ENCODE data around the gene OPCML.

OPCML gene

GRCh38 chr11:132913295-132913694 is 619.0 kb downstream of the OPCML start:
- DNase-seq, result no peak

DNA sequence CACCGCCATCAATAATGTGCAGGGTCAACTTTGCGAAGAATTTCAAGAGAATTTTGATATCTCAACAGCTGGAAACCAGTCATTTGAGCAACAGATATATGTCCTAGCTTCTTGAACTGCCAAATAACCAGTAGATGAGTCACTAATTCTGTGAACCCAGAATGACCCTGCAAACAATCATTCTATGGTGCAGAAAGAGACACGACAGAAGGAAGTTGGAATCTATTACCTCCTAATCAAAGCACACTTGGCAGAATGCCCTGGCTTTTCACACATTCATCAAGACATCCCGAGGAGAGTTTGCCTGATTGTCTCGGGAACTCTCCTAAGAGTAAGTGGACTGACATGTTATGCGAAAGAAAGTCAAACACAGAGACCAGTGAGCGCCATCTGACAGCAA is 621.1 kb downstream of the OPCML start:
- DNase-seq, result no peak

DNA sequence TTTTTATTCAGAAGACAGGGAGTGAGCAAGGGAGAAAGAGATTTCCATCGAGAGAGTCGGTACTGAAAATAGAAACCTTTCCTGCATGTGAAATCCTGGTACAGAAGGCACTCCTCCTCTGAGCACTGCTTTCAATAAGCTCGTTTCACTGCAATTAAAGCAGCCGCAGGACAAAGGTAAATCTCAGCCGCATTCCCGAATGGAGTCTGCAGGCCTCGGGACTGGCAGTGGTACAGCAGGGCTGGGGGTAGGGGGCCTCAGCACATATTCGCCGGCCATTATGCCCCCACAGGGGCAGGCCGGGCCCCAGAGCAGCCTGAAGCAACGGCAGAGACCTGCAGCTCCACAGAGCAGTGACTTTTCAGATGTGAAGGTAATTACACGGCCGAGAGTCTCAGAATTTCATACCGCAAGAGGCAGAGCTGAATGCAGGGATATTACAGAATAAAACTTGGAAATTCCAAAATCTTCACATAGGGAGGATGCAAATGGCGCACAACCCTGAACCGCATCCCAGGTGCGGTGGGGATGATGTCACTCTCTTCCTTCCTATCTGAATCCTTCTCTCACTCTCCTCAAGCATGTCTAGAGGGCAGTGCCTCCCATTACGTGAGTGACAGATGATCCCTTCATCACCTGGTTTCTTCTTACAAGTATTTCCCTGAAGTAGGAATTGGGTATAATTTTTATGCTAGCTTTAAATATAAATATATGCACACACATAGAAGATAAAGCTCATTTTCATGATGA is 622.1 kb downstream of the OPCML start:
- DNase-seq, result no peak

DNA sequence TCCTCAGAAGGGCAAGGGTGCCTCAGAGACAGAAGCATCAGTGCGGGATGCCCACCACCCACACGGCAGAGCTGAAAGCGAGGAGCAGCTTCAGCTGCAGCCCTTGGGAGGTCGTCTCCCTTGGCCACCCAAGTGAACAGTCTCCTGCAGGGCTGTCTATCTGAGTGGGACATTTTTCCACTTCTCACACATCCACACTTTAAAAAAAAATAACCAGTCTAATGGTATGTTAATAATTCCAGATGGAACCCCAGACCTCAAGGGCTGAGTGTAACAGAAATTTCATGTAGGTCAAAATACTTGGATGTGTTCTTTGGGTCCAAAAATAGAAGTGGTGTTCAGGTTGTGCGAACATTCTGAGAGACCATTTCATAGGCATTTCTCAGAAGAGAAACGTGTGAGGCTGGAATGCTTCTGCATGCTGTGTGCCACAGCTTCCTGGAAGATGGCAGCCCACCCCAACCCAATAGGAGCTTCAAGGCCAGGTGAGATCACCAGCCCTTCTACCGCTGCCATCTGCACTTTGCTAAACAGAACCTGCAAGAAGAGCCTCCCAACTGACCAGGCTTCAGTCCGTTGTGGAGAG is 623.2 kb downstream of the OPCML start:
- no peak for DNase-seq

DNA sequence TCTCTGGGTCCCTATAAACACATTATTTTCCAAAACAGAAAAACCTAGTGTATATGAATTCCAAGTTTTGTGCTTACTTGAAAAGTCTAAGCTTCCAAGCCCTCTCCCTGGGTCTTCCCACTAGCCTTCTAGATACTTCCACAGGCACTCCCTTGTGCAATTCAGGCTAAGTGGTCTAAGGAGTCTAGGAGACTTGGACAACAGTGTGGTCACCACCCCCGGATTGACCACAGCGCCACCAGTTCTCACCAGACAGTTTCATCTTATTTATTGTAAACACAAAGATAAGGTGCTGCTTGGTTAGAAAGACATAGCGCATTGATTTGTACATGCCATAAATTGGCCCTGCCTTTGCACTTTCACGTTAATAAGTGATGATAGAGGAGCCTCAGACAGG is 623.9 kb downstream of the OPCML start:
- DNase-seq, result no peak

DNA sequence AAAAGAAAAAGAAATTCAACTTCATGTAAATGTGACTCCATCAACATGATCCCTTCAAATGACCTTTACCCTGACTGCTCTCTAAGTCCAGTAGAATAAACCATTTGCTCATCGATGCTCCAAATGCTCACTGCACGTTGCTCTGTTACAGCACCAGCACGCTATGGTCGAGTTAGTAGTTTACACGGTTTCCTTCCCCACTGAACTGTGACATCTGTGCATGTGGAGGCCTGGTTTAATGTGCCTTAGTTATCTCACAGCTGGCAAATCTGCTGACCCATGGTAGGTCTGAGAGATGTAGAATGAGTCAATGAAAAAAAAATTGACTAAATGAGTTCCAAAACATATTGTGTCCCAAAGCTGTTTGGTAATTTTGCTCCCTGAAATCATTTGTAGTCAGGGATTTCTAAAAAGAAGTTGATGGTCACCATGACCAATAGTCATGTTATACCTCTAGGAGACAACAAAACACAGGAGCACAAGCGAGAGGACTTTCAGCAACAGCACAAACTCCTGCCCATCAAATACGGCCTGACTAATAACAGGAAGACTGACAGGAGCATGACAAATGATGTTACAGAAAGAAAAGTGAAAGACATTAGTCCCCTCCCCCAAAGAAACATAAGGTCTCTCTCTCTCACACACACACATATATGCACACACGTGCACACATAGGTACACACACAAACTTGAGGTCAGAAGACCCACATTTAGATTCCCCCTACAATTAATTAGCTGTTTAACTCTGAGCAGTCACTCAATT is 624.5 kb downstream of the OPCML start:
- DNase-seq, result no peak

DNA sequence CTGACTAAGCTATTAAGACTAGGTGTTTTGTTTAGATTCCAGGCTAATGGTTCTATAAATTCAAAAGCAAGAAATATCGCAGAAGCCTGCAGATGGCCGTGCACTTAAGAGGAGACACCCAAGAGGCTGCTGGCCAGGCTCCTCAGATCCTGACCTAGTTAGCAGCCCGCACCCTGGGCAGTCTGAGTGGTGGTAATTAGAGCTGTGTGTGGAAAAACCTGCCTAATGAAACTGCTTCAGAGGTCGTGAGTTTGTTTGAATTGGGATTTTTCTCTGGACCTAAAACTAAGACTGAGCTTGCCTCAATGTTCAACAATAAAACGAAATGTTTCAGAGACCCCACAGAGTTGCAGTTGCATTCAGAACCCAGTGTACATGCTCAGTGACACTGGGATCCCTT is 627.7 kb downstream of the OPCML start:
- no peak for DNase-seq

- DNase-seq, result no peak
Measured at GRCh38 chr11:132904091-132904490, 628.2 kb downstream of the OPCML start.

GRCh38 chr11:132901638-132902471 is 630.4 kb downstream of the OPCML start:
- no peak for DNase-seq

DNA sequence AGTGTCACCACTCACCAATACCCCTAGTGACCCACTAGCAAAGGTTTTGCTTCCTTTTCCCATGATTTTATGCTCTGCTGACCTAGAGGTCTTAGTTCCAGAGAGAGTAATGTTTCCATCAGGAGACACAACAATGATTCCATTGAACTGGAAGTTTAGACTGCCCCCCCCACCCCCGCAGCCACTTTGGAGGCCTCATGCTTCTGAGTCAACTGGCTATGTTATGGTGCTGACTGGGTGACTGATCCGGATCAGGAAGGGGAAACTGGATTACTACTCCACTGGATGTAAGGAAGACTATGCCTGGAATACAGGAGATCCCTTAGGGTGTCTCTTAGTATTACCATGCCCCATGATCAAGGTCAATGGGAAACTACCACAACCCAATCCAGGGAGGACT is 633.6 kb downstream of the OPCML start:
- no peak for DNase-seq

DNA sequence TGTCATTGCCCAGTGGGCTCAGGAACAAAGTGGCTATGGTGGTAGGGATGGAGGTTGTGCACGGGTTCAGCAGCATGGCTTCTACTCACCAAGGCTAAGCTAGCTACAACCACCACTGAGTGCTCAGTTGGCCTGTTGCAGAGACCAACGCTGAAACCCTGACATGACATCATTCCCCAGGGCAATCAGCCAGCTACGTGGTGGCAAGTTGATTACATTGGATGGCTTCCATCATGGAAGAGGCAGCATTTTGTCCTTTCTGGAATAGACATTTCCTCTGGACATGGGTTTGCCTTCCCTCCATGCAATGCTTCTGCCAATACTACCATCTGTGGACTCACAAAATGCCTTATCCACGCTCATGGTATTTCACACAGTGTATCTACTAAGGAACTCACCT is 634.3 kb downstream of the OPCML start:
- no peak for DNase-seq

DNA sequence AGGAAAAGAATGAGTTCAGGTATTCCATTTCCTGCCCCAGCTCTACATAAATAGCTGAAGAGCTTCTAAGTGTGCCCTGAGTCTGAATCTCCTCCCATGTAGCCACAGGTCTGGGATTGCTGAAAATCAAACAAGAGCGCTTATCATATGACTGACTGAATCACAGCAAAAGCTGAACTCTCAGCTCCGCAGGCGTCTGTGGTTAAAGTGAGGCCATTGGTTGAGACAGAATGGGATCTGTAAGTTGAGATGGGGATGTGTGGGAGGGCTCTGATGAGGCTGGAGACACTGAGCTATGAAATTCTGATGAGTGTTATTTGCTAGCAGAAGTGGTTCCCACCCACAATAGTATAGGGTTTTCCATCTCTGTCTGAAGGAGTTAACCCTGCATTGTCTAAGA is 637.0 kb downstream of the OPCML start:
- no peak for DNase-seq

- no peak for DNase-seq
Measured at GRCh38 chr11:132894606-132895005, 637.7 kb downstream of the OPCML start.

DNA sequence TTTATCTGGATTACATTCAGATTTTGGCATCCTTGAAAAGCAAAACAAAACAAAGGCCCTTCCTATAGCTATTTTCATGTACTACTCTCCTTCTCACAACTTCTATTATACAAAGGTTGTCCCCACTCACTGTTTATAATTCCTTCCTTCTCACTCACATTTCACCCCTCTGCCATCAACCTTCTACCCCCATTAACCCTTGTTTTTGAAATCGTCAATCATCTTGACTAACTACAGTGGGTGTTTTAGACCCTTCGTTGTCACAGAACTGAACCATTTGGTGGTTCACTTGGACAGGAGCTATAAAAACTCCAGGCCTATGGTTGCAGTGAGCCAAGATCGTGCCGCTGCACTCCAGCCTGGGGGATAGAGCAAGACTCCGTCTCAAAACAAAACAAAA is 639.4 kb downstream of the OPCML start:
- no peak for DNase-seq

GRCh38 chr11:132888226-132888625 is 644.1 kb downstream of the OPCML start:
- DNase-seq, result no peak

GRCh38 chr11:132886335-132886734 is 646.0 kb downstream of the OPCML start:
- DNase-seq, result no peak

DNA sequence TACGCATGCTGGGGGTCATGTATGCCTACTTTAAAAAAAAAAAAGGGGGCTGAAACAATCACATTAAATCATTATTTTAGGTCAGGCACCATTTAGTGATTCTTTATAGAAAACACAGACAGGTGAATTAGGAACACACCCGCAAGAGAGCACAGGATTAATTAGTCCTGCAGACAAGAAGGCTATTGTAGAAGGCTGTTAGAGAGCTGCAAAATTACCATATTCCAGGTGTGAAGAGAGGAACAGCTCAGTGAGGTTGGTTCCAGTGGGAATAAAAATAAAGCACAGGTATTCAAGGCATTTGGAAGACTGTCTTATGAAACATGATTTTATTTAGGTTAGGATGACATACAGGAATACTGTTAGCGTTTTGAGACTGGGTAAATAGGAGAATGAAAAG is 649.1 kb downstream of the OPCML start:
- DNase-seq, result no peak

DNA sequence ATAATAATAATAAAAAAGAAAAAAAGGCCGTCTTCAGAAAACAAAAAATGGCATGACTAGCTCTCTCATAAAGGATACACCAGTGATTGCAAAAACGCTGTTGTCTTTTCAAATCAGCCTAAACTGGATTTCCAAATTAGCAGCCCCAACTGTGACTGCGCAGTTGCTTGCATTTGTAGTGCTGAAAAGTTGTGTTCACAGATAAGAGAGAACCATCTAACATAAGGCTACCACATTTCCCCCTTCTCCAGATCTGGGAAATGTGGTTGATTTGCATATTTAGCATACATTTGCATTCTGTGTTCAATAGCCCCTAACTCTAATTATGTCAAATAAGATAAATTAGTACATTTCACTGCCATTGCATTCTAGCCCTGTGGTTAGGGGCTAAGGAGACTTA is 650.7 kb downstream of the OPCML start:
- no peak for DNase-seq

- no peak for DNase-seq
Measured at GRCh38 chr11:132878111-132878510, 654.2 kb downstream of the OPCML start.

DNA sequence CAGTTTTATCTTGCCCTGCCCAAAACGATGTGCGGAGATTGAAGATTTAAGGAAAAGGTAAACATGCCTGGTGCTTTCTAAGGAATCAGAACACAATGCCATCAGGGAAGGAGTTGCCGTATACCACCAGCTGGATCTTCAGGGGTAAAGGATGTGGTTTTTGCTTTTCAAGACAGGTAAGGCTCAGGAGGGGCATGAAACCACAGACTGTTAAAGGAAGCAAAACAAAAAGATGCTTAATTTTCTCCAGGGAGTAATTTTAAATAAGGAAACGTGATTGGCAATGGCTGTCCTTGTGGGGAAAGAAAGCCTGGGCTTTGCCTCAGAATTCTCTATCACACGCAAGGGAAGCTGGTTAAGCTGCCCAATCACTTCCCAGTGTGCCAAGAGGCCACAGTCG is 655.6 kb downstream of the OPCML start:
- DNase-seq, result no peak

DNA sequence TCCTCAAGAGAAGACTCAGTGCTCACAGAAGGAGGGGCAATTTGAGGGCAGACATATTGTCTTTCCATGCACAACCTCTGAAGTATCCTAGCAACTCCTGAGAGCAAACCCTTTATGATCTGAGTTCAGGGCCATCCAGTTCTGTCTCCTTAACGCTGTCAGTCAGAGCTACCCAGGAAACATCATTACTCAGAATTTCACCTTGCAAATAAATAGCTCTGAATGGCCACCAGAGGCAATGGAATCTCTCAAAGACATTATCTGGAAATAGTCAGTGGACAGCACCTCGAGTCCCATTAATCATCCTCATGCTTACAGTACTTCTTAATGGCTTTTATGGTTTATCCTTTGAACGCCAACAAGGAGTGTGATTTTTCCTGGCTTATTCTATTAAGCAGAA is 656.1 kb downstream of the OPCML start:
- no peak for DNase-seq

- no peak for DNase-seq
Measured at GRCh38 chr11:132874638-132875037, 657.7 kb downstream of the OPCML start.

GRCh38 chr11:132873841-132874240 is 658.5 kb downstream of the OPCML start:
- DNase-seq, result no peak
